ENCODE measurements around the gene EPN1. TPM values are rescaled to one million over a fixed set of nuclear protein-coding genes. Genes with fewer than 3 reads are reported as not detected.

Gene EPN1
- polyA plus RNA-seq, 1 donor (not counting 4 experiments of a cell fraction or from before 2014, with no cell fraction given) = 23.3 TPM

GRCh38 chr19:55632463-55632834, 42.6 kb upstream of the EPN1 start:
- Histone ChIP-seq H3K4me3 (ENCODE audit: control insufficient read depth in 2 of 3, extremely low read depth in 1 of 3, insufficient read depth in 2 of 3, low read depth in 1 of 3, low read length in 3 of 3) (no peak overlapping the region), H3K9me3 (ENCODE audit: control insufficient read depth, low read depth, low read length) (no peaks in the 10 kb centered on the region), H3K27ac (ENCODE audit: control insufficient read depth, insufficient read depth, low read length) (no peak overlapping the region), H3K79me2 (ENCODE audit: control insufficient read depth, insufficient read depth, low read length) (peaks cover 25% of the 10 kb centered on the region), H2AFZ (ENCODE audit: control insufficient read depth, low read length) (peak overlapping the region; percentile 56), H4K20me1 (ENCODE audit: control insufficient read depth, extremely low read depth, insufficient read depth, low read length) (no peaks in the 10 kb centered on the region), H3K27me3 (ENCODE audit: control insufficient read depth, extremely low read depth, insufficient read depth, low read length) (no peaks in the 10 kb centered on the region), H3K9ac (ENCODE audit: control insufficient read depth, extremely low read depth, insufficient read depth, low read length) (no peak overlapping the region), H3K4me2 (ENCODE audit: control insufficient read depth, extremely low read depth, insufficient read depth, low read depth, low read length) (no peak overlapping the region), H3K4me1 (ENCODE audit: control insufficient read depth, extremely low read depth, insufficient read depth, low read length) (peaks cover 14% of the 10 kb centered on the region), H3K36me3 (ENCODE audit: control insufficient read depth in 2 of 2, extremely low read depth in 1 of 2, insufficient read depth in 2 of 2, low read length in 2 of 2) (no peaks in the 10 kb centered on the region), H3K9me1 (ENCODE audit: control insufficient read depth, extremely low read depth, insufficient read depth, low read length) (peaks cover 2% of the 10 kb centered on the region)
- dilution Hi-C loops (cut with MboI; ENCODE audit: extremely low pct_ligation_motif_present, low sequenced_read_pairs) = no loop called here
- peak; percentile 64 for FAIRE-seq
- peak; percentile 59 to 89 (median 80) for TF ChIP-seq CTCF (optimal IDR thresholded peaks at IDR 0.05 in 1 of 3, IDR thresholded peaks at IDR 0.05 in 1 of 3, conservative IDR thresholded peaks at IDR 0.05 in 1 of 3; ENCODE audit: extremely low read depth in 1 of 3, insufficient read depth in 2 of 3, low read length in 3 of 3)
- TF ChIP-seq EZH2 (IDR thresholded peaks at IDR 0.05; ENCODE audit: low read length) = no peak
- DNase-seq (ENCODE audit: low read depth, low spot score) = peak; percentile 98

GRCh38 chr19:55633861-55634260, 41.2 kb upstream of the EPN1 start:
- Histone ChIP-seq H3K9me3 (ENCODE audit: control insufficient read depth, low read depth, low read length) (no peaks in the 10 kb centered on the region), H3K9me1 (ENCODE audit: control insufficient read depth, extremely low read depth, insufficient read depth, low read length) (peaks cover 2% of the 10 kb centered on the region), H3K27ac (ENCODE audit: control insufficient read depth, insufficient read depth, low read length) (no peak overlapping the region), H3K4me3 (ENCODE audit: control insufficient read depth in 2 of 3, extremely low read depth in 1 of 3, insufficient read depth in 2 of 3, low read depth in 1 of 3, low read length in 3 of 3) (no peak overlapping the region), H3K9ac (ENCODE audit: control insufficient read depth, extremely low read depth, insufficient read depth, low read length) (no peak overlapping the region), H2AFZ (ENCODE audit: control insufficient read depth, low read length) (peak overlapping the region; percentile 49), H3K4me1 (ENCODE audit: control insufficient read depth, extremely low read depth, insufficient read depth, low read length) (peaks cover 14% of the 10 kb centered on the region), H3K4me2 (ENCODE audit: control insufficient read depth, extremely low read depth, insufficient read depth, low read depth, low read length) (no peak overlapping the region), H3K27me3 (ENCODE audit: control insufficient read depth, extremely low read depth, insufficient read depth, low read length) (no peaks in the 10 kb centered on the region), H4K20me1 (ENCODE audit: control insufficient read depth, extremely low read depth, insufficient read depth, low read length) (no peaks in the 10 kb centered on the region), H3K79me2 (ENCODE audit: control insufficient read depth, insufficient read depth, low read length) (peaks cover 34% of the 10 kb centered on the region), H3K36me3 (ENCODE audit: control insufficient read depth in 2 of 2, extremely low read depth in 1 of 2, insufficient read depth in 2 of 2, low read length in 2 of 2) (peaks cover 0 to 2% of the 10 kb centered on the region in 2 experiments)
- dilution Hi-C loops (cut with MboI; ENCODE audit: extremely low pct_ligation_motif_present, low sequenced_read_pairs) = no loop called here
- DNase-seq (ENCODE audit: low read depth, low spot score) = no peak
- no peak for TF ChIP-seq CTCF (optimal IDR thresholded peaks at IDR 0.05 in 1 of 3, IDR thresholded peaks at IDR 0.05 in 1 of 3, conservative IDR thresholded peaks at IDR 0.05 in 1 of 3; ENCODE audit: extremely low read depth in 1 of 3, insufficient read depth in 2 of 3, low read length in 3 of 3)
- no peak for TF ChIP-seq EZH2 (IDR thresholded peaks at IDR 0.05; ENCODE audit: low read length)
- no peak for FAIRE-seq
